Right lobe of liver (tissue), 4 donors: Measurements from ENCODE around the gene UTS2R.

ENCODE experiments used
- POLR2A ChIP-seq: fragments of 450-650 bp; IDR thresholded peaks from one replicate; pipeline ENCODE4 v1.6.1; 2017; ENCODE audit warnings: antibody characterized with exemption, mild to moderate bottlenecking
- TF ChIP-seq, protein P1 (sequence below), 4 donors: fragments of 200-600 bp in 3 of 4; fragments of 450-650 bp in 1 of 4; IDR thresholded peaks; one replicate each; pipeline versions ENCODE4 v1.5.1 to v1.8.0; 2016 to 2022; ENCODE audit warnings: antibody characterized with exemption in 4 of 4, mild to moderate bottlenecking in 2 of 4
- donor health status: DM: no; HTN: no; CAD: no.
- donor health status: DM: no; HTN: no; CAD: no.
- donor health status: DM: no; HTN: yes; CAD: no.

DNA sequence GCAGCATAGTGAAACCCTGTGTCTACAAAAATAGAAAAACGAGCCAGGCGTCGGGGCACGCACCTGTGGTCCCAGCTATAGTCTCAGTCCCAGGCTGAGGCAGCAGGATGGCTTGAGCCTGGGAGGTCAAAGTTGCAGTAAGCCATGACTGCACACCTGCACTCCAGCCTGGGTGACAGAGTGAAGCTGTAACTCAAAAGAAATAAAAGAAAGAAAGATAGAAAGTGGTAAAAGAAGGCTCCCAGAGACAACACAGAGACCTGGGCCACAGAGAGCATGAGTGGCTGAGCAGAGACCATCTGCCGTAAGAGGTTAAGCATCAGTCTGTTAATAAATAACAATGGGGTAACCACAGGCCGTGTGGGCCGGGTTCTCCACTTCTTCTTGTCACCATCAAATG, 31.3 kb downstream of the UTS2R start:
- TF ChIP-seq, protein P1, sequence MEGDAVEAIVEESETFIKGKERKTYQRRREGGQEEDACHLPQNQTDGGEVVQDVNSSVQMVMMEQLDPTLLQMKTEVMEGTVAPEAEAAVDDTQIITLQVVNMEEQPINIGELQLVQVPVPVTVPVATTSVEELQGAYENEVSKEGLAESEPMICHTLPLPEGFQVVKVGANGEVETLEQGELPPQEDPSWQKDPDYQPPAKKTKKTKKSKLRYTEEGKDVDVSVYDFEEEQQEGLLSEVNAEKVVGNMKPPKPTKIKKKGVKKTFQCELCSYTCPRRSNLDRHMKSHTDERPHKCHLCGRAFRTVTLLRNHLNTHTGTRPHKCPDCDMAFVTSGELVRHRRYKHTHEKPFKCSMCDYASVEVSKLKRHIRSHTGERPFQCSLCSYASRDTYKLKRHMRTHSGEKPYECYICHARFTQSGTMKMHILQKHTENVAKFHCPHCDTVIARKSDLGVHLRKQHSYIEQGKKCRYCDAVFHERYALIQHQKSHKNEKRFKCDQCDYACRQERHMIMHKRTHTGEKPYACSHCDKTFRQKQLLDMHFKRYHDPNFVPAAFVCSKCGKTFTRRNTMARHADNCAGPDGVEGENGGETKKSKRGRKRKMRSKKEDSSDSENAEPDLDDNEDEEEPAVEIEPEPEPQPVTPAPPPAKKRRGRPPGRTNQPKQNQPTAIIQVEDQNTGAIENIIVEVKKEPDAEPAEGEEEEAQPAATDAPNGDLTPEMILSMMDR (IDR thresholded peaks at IDR 0.05) = no peak
- TF ChIP-seq POLR2A = no peak
